Subcutaneous abdominal adipose tissue (tissue), 5 donors: ENCODE measurements around the gene VPS72.

Experiments
- H3K27ac ChIP-seq: one replicate; pipeline ENCODE4 v1.7.0; 2013; ENCODE audit warnings: low read depth, mild to moderate bottlenecking, inconsistent platforms, low read length, moderate library complexity
- H3K27me3 ChIP-seq, 5 donors: one replicate each; pipeline ENCODE4 v1.7.0; 2013; ENCODE audit warnings: low read length in 5 of 5, inconsistent platforms in 1 of 5; ENCODE audit not compliant: control insufficient read depth in 5 of 5, insufficient read depth in 4 of 5
- H3K36me3 ChIP-seq, 5 donors: one replicate each; pipeline ENCODE4 v1.7.0; 2013; ENCODE audit warnings: low read length in 5 of 5; ENCODE audit not compliant: control insufficient read depth in 5 of 5, insufficient read depth in 5 of 5
- H3K4me1 ChIP-seq, 5 donors: one replicate each; pipeline ENCODE4 v1.7.0; 2013; ENCODE audit warnings: low read length in 5 of 5, mild to moderate bottlenecking in 3 of 5, moderate library complexity in 1 of 5; ENCODE audit not compliant: control insufficient read depth in 5 of 5, insufficient read depth in 5 of 5
- H3K4me3 ChIP-seq, 5 donors: one replicate each; pipeline ENCODE4 v1.7.0; 2013; ENCODE audit warnings: low read length in 5 of 5, low read depth in 1 of 5
- H3K9ac ChIP-seq, 5 donors: one replicate each; pipeline ENCODE4 v1.7.0; 2013; ENCODE audit warnings: low read length in 5 of 5, mild to moderate bottlenecking in 4 of 5, moderate library complexity in 3 of 5
- H3K9me3 ChIP-seq, 5 donors: one replicate each; pipeline ENCODE4 v1.7.0; 2013; ENCODE audit warnings: low read length in 5 of 5; ENCODE audit not compliant: control insufficient read depth in 5 of 5
- donor health status: healthy.
- donor health status: healthy.
- donor health status: healthy.
- donor health status: healthy.
- donor health status: healthy.

The VPS72 gene

GRCh38 chr1:151189637-151190445 lies at the start of gene VPS72:
VPS72 (minus strand) TSS chr1:151190197; CDS start chr1:151190121, 76 bp downstream.
- H3K4me1 ChIP-seq = peaks cover 2 to 32% (median 21%) of the 10 kb centered on the region in 5 donors
- peak within 1 kb of the TSS; percentile 93 for H3K27ac ChIP-seq
- no peaks in the 10 kb centered on the region for H3K9me3 ChIP-seq
- peak within 1 kb of the TSS; percentile 88 to 99 (median 92) for H3K9ac ChIP-seq
- peak within 1 kb of the TSS; percentile 82 to 97 (median 85) for H3K4me3 ChIP-seq
- H3K27me3 ChIP-seq = no peaks in the 10 kb centered on the region
- H3K36me3 ChIP-seq = peaks cover 5 to 11% (median 9%) of the 10 kb centered on the region in 5 donors

DNA sequence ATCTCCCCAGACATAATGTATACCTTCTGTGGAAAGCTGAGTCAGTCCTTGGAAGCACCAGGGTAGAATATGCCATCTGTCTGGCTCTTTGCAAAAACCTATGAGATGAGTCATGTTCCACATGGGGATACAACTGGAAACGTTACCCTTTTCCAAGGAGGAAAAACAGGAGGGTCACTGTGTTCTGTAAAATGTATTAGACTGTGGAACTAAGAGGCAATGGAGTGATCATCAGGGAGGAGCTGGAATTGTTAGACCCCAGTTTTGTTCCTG lies 48.4 kb upstream of the VPS72 start:
- peaks cover 50 to 94% (median 90%) of the 10 kb centered on the region in 5 donors for H3K36me3 ChIP-seq
- no peak overlapping the region for H3K4me3 ChIP-seq
- no peaks in the 10 kb centered on the region for H3K9me3 ChIP-seq
- peak overlapping the region; percentile 11 for H3K27ac ChIP-seq
- H3K4me1 ChIP-seq = no peaks in the 10 kb centered on the region
- no peaks in the 10 kb centered on the region for H3K27me3 ChIP-seq
- H3K9ac ChIP-seq = no peak overlapping the region

DNA sequence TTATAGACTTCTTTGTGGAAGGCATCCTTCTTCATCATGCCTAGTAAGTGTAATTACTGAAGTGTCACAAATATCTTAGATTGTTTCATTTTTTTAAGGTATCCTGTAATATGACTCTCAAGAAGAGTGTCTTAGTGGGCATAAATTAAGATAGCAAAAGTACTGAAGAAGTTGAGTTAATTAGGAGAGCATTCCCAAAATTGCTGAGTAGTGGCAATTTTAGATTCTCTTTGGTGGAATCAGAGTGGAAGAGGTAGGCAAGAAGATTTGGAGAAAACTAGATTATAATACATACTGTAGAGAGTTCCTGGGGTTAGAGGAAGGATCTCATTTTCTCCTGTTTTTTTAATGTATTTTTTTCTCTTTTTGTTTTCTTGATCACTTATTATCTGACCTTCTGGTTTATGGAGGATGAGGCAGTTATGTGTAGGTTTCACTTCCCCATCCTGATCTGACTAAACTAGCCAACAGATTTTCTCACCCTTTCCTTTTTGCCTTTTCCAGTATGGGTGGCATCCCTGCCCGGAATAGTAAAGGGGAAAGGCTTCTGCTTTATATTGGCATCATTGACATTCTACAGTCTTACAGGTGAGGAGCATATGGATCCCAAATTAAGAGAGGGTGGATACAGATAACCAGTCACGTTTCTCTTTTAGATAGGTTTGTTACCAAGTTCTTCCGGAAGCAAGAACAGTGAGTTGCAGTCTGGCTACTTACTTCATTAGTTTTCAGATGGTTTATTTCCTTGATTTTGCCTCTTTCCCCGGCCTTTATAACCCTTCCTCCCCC lies 47.9 kb upstream of the VPS72 start:
- no peaks in the 10 kb centered on the region for H3K4me1 ChIP-seq
- no peak overlapping the region for H3K4me3 ChIP-seq
- peaks cover 44 to 94% (median 88%) of the 10 kb centered on the region in 5 donors for H3K36me3 ChIP-seq
- no peak overlapping the region for H3K27ac ChIP-seq
- H3K27me3 ChIP-seq = no peaks in the 10 kb centered on the region
- no peak overlapping the region for H3K9ac ChIP-seq
- H3K9me3 ChIP-seq = no peaks in the 10 kb centered on the region

- H3K27me3 ChIP-seq = no peaks in the 10 kb centered on the region
- peaks cover 43 to 99% (median 89%) of the 10 kb centered on the region in 5 donors for H3K36me3 ChIP-seq
- no peak overlapping the region for H3K4me3 ChIP-seq
- H3K27ac ChIP-seq = no peak overlapping the region
- no peaks in the 10 kb centered on the region for H3K4me1 ChIP-seq
- no peaks in the 10 kb centered on the region for H3K9me3 ChIP-seq
- H3K9ac ChIP-seq = no peak overlapping the region
Observed at GRCh38 chr1:151235235-151235634, 45.2 kb upstream of the VPS72 start.

DNA sequence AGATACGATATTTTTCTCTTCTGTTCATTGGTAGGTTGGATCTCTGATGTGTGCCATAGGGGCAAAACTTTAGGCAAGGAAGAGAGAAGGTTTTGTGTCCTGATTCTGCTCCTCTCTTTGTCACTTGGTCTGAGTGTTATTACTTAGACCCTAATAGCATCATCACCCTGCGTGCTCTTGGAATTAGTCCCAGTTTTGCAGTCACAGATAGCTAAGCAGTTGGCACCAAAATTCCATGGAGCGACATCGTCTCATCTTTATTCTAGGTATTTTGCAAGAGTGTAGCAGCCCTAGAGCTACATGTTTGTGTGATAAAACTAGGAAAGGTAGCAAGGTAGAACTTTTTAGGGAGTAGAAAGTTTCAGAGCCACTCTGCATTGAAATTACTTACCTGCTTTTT lies 32.1 kb upstream of the VPS72 start:
- Histone ChIP-seq H3K9me3 (no peaks in the 10 kb centered on the region), H3K4me1 (peaks cover 0 to 14% (median 2%) of the 10 kb centered on the region in 5 donors), H3K36me3 (peaks cover 10 to 22% (median 11%) of the 10 kb centered on the region in 5 donors), H3K27ac (no peak overlapping the region), H3K9ac (no peak overlapping the region), H3K27me3 (no peaks in the 10 kb centered on the region), H3K4me3 (no peak overlapping the region)

DNA sequence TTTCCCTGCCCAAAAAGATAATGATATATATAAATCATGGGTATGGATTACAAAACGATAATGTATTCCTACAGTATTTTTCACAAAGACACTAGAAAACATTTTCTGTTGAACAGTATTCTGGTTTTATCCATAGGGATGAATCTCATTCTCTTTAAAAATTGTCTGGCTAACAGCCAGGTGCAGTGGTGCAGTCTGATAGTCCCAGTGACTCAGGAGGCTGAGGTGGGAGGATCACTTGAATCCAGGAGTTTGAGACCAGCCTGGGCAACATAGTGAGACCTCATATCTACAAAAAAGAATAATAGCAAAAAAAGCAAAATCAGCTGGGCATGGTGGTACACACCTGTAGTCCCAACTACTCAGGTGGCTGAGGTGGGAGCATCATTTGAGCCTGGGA lies 31.6 kb upstream of the VPS72 start:
- Histone ChIP-seq H3K4me1 (peaks cover 0 to 14% (median 2%) of the 10 kb centered on the region in 5 donors), H3K9me3 (no peaks in the 10 kb centered on the region), H3K36me3 (peaks cover 7 to 20% (median 8%) of the 10 kb centered on the region in 5 donors), H3K9ac (no peak overlapping the region), H3K4me3 (no peak overlapping the region), H3K27ac (no peak overlapping the region), H3K27me3 (no peaks in the 10 kb centered on the region)

DNA sequence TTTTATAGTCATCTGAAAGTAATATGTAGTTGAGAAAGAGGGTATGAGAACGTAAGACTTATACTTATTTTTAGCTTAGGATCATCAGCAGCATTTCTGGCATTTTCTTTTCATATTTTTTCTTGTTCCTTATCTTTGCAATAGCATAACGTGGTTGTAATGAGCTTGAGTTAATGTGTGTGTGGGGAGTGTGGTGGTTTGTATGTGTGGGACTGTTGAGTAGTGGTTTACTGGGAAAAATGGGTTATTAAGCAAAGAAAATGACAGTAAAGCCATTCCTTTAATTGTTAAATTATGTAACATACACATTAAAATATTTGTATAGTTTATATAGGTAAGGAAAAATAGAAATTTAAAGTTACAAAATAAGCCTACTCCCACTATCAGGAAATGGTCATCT lies 23.6 kb upstream of the VPS72 start:
- Histone ChIP-seq H3K36me3 (peaks cover 0 to 19% (median 5%) of the 10 kb centered on the region in 5 donors), H3K27ac (no peak overlapping the region), H3K4me1 (peaks cover 1 to 11% (median 3%) of the 10 kb centered on the region in 5 donors), H3K9me3 (no peaks in the 10 kb centered on the region), H3K9ac (peak overlapping the region in 1 of 5 donors; percentile 41), H3K27me3 (no peaks in the 10 kb centered on the region), H3K4me3 (no peak overlapping the region)

- no peak overlapping the region for H3K4me3 ChIP-seq
- H3K9me3 ChIP-seq = no peaks in the 10 kb centered on the region
- no peaks in the 10 kb centered on the region for H3K27me3 ChIP-seq
- peaks cover 0 to 29% (median 14%) of the 10 kb centered on the region in 5 donors for H3K36me3 ChIP-seq
- H3K4me1 ChIP-seq = peaks cover 0 to 9% (median 3%) of the 10 kb centered on the region in 5 donors
- no peak overlapping the region for H3K9ac ChIP-seq
- H3K27ac ChIP-seq = no peak overlapping the region
Observed at GRCh38 chr1:151211972-151212705, 22.1 kb upstream of the VPS72 start.

DNA sequence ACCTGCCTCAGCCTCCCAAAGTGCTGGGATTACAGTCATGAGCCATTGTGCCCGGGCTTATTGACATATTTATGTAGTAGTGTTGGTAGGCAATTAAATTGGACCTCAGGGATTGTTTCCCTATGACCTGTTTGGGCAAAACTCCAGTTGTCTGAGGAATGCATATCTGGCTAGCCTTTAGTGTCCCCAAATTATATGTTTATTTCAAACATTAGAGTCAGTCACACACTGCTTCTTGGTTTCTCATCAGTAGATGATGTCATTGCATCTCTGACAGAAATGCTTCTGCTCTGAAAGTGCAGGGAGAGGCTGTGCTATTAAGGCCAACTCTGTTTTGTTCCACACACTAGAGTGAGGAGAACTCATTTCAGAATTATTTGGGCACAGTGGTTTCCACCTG lies 20.8 kb upstream of the VPS72 start:
- peaks cover 0 to 9% (median 3%) of the 10 kb centered on the region in 5 donors for H3K4me1 ChIP-seq
- H3K9me3 ChIP-seq = no peaks in the 10 kb centered on the region
- peaks cover 0 to 37% (median 16%) of the 10 kb centered on the region in 5 donors for H3K36me3 ChIP-seq

More for the DNA sequence above, 20.8 kb upstream of the VPS72 start:
- Histone ChIP-seq H3K27me3 (no peaks in the 10 kb centered on the region), H3K4me3 (no peak overlapping the region), H3K9ac (no peak overlapping the region), H3K27ac (no peak overlapping the region)
